ENCODE measurements around the gene KPNA6. TPM values are rescaled to one million over a fixed set of nuclear protein-coding genes. Genes with fewer than 3 reads are reported as not detected.

KPNA6 gene
- total RNA-seq, 1 experiment from 2014 or later: 79.9 TPM

DNA sequence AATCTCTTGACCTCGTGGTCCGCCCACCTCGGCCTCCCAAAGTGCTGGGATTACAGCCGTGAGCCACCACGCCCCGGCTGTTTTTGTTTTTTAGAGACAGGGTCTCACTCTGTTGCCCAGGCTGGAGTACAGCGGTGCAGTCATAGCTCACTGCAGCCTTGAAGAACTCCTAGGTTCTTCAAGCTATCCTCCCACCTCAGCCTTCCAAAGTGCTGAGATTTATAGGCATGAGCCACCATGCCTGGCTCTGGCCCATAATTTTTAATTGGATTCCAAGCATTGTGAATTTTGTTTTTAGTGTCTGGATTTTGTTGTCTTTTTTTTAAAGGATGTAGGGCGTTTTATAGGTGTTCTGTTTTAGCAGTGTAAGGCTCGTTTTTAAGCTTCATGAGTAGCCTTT lies 43.0 kb downstream of the KPNA6 start:
- ChIA-PET CTCF (no interaction called here), POLR2A (no interaction called here), RAD21 (ENCODE audit: low non-redundant PET in 1 of 2, low total read pairs in 2 of 2, uncharacterized antibody in 2 of 2, unreplicated experiment in 2 of 2) (interaction anchor here in 1 of 2 experiments (0.6 kb wide), 1 partner anchor 106 kb away, joined by 3 read pairs; no protein-coding TSS in a partner anchor)
- Histone ChIP-seq H3K9me3 (ENCODE audit: control insufficient read depth in 1 of 2, insufficient read depth in 1 of 2, low read depth in 1 of 2, low read length in 2 of 2) (no peaks in the 10 kb centered on the region), H3K9ac (ENCODE audit: low read length) (no peak overlapping the region), H3K27ac (ENCODE audit: low read depth, low read length) (no peak overlapping the region), H3K79me2 (ENCODE audit: insufficient read depth, low read length) (peaks cover 81% of the 10 kb centered on the region), H2AFZ (ENCODE audit: low read depth, low read length, poor library complexity, severe bottlenecking) (no peak overlapping the region), H3K4me2 (ENCODE audit: low read length) (no peak overlapping the region), H3K4me3 (replicated peaks in 1 of 2; ENCODE audit: low read depth in 1 of 2, low read length in 2 of 2) (no peak overlapping the region), H3K9me2 (ENCODE audit: insufficient read depth) (no peaks in the 10 kb centered on the region), H3K4me1 (ENCODE audit: control insufficient read depth in 1 of 2, insufficient read depth in 2 of 2, low read length in 2 of 2) (peaks cover 0 to 3% of the 10 kb centered on the region in 2 experiments; a peak in 2 of 4 replicates), H3K36me3 (ENCODE audit: control insufficient read depth in 1 of 2, insufficient read depth in 2 of 2, low read length in 2 of 2) (peaks cover 0 to 2% of the 10 kb centered on the region in 2 experiments; a peak in 1 of 4 replicates), H4K20me1 (ENCODE audit: insufficient read depth) (peaks cover 1% of the 10 kb centered on the region; the same call in 1 of the 2 replicates), H3K27me3 (ENCODE audit: insufficient read depth, low read length) (no peaks in the 10 kb centered on the region)
- TF ChIP-seq EGR1 (IDR thresholded peaks at IDR 0.05; ENCODE audit: low read depth): no peak
- no peak for TF ChIP-seq SIN3A (IDR thresholded peaks at IDR 0.05; ENCODE audit: low read depth)
- TF ChIP-seq POLR2AphosphoS5 (IDR thresholded peaks at IDR 0.05; ENCODE audit: low read depth, low read length): no peak
- no peak for TF ChIP-seq CBX3 (IDR thresholded peaks at IDR 0.05; ENCODE audit: low read depth)
- TF ChIP-seq ELF1 (IDR thresholded peaks at IDR 0.05; ENCODE audit: borderline replicate concordance, low read depth): no peak
- no peak for TF ChIP-seq ZFX (IDR thresholded peaks at IDR 0.05)
- ATAC-seq (no peak), DNase-seq (ENCODE audit: low read depth, low spot score) (no peak)
- BruUV-seq (replicated peaks): no TSS peak
- intact Hi-C loops (cut with micrococcal nuclease): no loop called here

DNA sequence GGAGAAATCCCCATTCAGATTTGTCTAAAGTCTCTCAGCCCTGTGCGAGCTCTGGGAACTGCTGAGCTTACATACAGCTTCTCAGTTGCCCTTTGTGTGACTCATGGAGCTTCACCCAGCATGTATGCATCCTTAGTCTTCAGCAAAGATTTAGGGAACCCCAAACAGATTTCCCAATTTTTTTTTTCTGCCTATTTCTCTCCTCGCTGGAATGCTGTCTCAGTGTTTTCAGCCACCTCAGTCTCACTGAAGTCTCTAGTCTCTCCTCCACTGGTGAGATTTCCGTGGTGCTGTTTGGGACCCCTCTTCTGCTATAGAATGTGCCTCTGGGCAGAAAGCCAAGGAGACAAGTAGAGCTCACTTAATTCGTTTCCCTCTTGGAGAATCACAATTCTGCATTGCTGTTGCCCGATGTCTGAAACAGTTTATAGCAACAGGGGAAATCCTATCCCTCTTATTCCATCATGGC lies 43.5 kb downstream of the KPNA6 start:
- POLR2A ChIA-PET: no interaction called here
- Histone ChIP-seq H3K27ac (ENCODE audit: low read depth, low read length) (no peak overlapping the region), H3K9me3 (ENCODE audit: control insufficient read depth in 1 of 2, insufficient read depth in 1 of 2, low read depth in 1 of 2, low read length in 2 of 2) (no peaks in the 10 kb centered on the region), H3K4me1 (ENCODE audit: control insufficient read depth in 1 of 2, insufficient read depth in 2 of 2, low read length in 2 of 2) (peaks cover 0 to 3% of the 10 kb centered on the region in 2 experiments; a peak in 2 of 4 replicates), H4K20me1 (ENCODE audit: insufficient read depth) (no peaks in the 10 kb centered on the region), H3K4me2 (ENCODE audit: low read length) (no peak overlapping the region), H2AFZ (ENCODE audit: low read depth, low read length, poor library complexity, severe bottlenecking) (no peak overlapping the region), H3K36me3 (ENCODE audit: control insufficient read depth in 1 of 2, insufficient read depth in 2 of 2, low read length in 2 of 2) (peaks cover 2 to 5% of the 10 kb centered on the region in 2 experiments; a peak in 2 of 4 replicates), H3K27me3 (ENCODE audit: insufficient read depth, low read length) (no peaks in the 10 kb centered on the region), H3K4me3 (replicated peaks in 1 of 2; ENCODE audit: low read depth in 1 of 2, low read length in 2 of 2) (no peak overlapping the region), H3K9me2 (ENCODE audit: insufficient read depth) (no peaks in the 10 kb centered on the region), H3K79me2 (ENCODE audit: insufficient read depth, low read length) (peaks cover 76% of the 10 kb centered on the region), H3K9ac (ENCODE audit: low read length) (no peak overlapping the region)
- CTCF ChIA-PET: no interaction called here
- DNase-seq (ENCODE audit: low read depth, low spot score) (no peak), ATAC-seq (no peak)
- RAD21 ChIA-PET (ENCODE audit: low non-redundant PET in 1 of 2, low total read pairs in 2 of 2, uncharacterized antibody in 2 of 2, unreplicated experiment in 2 of 2): no interaction called here
- no TSS peak for BruUV-seq (replicated peaks)
- intact Hi-C loops (cut with micrococcal nuclease): no loop called here
- no peak for TF ChIP-seq TCF7L2 (IDR thresholded peaks at IDR 0.05; ENCODE audit: borderline replicate concordance, extremely low read depth, insufficient read depth, insufficient read length)
- no peak for TF ChIP-seq ZNF274 (IDR thresholded peaks at IDR 0.05; ENCODE audit: low read depth, low read length)
- TF ChIP-seq SIN3A (IDR thresholded peaks at IDR 0.05; ENCODE audit: low read depth): no peak
- no peak for TF ChIP-seq SRF (IDR thresholded peaks at IDR 0.05; ENCODE audit: low read depth)
- TF ChIP-seq CBX3 (IDR thresholded peaks at IDR 0.05; ENCODE audit: low read depth): no peak
- TF ChIP-seq, protein P1, sequence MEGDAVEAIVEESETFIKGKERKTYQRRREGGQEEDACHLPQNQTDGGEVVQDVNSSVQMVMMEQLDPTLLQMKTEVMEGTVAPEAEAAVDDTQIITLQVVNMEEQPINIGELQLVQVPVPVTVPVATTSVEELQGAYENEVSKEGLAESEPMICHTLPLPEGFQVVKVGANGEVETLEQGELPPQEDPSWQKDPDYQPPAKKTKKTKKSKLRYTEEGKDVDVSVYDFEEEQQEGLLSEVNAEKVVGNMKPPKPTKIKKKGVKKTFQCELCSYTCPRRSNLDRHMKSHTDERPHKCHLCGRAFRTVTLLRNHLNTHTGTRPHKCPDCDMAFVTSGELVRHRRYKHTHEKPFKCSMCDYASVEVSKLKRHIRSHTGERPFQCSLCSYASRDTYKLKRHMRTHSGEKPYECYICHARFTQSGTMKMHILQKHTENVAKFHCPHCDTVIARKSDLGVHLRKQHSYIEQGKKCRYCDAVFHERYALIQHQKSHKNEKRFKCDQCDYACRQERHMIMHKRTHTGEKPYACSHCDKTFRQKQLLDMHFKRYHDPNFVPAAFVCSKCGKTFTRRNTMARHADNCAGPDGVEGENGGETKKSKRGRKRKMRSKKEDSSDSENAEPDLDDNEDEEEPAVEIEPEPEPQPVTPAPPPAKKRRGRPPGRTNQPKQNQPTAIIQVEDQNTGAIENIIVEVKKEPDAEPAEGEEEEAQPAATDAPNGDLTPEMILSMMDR (IDR thresholded peaks at IDR 0.05 in 2 of 3, conservative IDR thresholded peaks at IDR 0.05 in 1 of 3; ENCODE audit: borderline replicate concordance in 1 of 3, insufficient read depth in 1 of 3, low read depth in 2 of 3, low read length in 2 of 3): no peak
- TF ChIP-seq POLR2A (IDR thresholded peaks at IDR 0.05; ENCODE audit: borderline replicate concordance, extremely low read depth, insufficient read depth, insufficient read length): no peak
- no peak for TF ChIP-seq YY1 (IDR thresholded peaks at IDR 0.05; ENCODE audit: extremely low read depth, insufficient replicate concordance, low read depth, low read length)
- no peak for TF ChIP-seq RAD21 (IDR thresholded peaks at IDR 0.05; ENCODE audit: low read depth)
- TF ChIP-seq, protein P2, sequence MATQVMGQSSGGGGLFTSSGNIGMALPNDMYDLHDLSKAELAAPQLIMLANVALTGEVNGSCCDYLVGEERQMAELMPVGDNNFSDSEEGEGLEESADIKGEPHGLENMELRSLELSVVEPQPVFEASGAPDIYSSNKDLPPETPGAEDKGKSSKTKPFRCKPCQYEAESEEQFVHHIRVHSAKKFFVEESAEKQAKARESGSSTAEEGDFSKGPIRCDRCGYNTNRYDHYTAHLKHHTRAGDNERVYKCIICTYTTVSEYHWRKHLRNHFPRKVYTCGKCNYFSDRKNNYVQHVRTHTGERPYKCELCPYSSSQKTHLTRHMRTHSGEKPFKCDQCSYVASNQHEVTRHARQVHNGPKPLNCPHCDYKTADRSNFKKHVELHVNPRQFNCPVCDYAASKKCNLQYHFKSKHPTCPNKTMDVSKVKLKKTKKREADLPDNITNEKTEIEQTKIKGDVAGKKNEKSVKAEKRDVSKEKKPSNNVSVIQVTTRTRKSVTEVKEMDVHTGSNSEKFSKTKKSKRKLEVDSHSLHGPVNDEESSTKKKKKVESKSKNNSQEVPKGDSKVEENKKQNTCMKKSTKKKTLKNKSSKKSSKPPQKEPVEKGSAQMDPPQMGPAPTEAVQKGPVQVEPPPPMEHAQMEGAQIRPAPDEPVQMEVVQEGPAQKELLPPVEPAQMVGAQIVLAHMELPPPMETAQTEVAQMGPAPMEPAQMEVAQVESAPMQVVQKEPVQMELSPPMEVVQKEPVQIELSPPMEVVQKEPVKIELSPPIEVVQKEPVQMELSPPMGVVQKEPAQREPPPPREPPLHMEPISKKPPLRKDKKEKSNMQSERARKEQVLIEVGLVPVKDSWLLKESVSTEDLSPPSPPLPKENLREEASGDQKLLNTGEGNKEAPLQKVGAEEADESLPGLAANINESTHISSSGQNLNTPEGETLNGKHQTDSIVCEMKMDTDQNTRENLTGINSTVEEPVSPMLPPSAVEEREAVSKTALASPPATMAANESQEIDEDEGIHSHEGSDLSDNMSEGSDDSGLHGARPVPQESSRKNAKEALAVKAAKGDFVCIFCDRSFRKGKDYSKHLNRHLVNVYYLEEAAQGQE (IDR thresholded peaks at IDR 0.05; ENCODE audit: low read depth): no peak
- no peak for TF ChIP-seq CEBPB (IDR thresholded peaks at IDR 0.05; ENCODE audit: low read depth)
- no peak for TF ChIP-seq SP1 (IDR thresholded peaks at IDR 0.05; ENCODE audit: low read depth)
- TF ChIP-seq EGR1 (IDR thresholded peaks at IDR 0.05; ENCODE audit: low read depth): no peak
